Superior temporal gyrus (tissue), 1 donor: ENCODE results near the gene CCDC71L.
A peak's percentile ranks its signal among the peaks of the same experiment; 100 is the strongest.
"Not testable (repeated sequence)": the region's sequence is repeated elsewhere in the genome, so short reads cannot be mapped to it uniquely, and the experiment has no call there.

Experiments
- DNase-seq: peaks from one replicate; pipeline ENCODE4 v3.0.0-alpha.2; 2016; ENCODE audit errors: extremely low spot score

CCDC71L gene

DNA sequence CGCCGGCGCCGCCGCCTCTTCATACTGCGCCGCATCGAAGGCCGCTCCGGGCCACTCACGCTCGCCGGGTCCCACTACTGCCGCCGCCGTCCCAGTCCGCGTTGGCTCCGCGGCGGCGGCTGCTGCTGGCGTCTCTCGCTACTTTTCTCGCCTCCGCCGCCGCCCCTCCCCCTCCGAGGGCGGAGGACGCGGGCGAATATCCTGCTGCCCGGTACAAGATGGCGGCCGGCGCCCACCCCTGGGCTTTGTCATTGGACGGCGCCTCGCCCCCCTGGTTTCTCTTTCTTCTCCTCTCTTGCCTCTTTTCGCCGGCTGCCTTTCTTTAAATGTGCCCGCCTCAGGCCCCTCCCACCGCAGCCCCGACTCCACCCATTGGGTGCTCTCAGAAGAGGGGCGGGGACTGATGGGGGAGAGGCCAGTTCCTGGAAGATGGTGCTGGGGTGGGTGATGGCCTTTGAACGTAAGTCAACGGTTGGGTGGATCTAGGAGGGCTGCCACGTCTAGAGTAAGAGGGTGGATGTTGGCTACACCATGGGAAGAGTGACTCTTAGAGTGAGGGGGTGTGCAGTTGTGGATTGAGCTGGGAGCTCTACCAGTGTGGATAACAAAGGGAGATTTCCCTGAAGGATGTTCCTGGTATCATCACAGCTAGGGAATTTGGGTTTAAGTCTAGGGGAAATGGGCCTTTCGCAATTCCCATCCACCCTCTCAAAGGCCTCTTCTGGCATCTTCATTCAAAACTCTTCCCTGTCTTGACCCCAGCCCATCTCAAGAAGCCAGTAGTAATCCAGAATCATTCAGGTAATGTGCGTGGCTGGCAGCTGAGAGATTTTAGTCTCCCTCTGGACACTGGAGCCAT, at the start of gene CCDC71L:
Gene CCDC71L, minus strand, starts transcription at position 297 of the 859 bp plus-strand sequence. Its CDS starts 262 bp downstream, at position 35.
- DNase-seq: peak; percentile 84

DNA sequence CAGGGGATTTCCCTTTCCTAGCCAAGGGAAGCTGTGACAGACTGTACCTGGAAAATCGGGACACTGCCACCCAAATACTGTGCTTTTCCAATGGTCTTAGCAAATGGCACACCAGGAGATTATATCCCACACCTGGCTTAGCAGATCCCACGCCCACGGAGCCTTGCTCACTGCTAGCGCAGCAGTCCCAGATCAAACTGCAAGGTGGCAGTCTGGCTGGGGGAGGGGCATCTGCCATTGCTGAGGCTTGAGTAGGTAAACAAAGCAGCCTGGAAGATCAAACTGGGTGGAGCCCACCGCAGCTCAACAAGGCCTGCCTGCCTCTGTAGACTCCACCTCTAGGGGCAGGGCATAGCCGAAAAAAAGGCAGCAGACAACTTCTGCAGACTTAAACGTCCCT, 48.6 kb upstream of the CCDC71L start:
- not testable (repeated sequence) for DNase-seq

- no peak for DNase-seq
Observed at GRCh38 chr7:106704000-106704840, 43.3 kb upstream of the CCDC71L start.

DNA sequence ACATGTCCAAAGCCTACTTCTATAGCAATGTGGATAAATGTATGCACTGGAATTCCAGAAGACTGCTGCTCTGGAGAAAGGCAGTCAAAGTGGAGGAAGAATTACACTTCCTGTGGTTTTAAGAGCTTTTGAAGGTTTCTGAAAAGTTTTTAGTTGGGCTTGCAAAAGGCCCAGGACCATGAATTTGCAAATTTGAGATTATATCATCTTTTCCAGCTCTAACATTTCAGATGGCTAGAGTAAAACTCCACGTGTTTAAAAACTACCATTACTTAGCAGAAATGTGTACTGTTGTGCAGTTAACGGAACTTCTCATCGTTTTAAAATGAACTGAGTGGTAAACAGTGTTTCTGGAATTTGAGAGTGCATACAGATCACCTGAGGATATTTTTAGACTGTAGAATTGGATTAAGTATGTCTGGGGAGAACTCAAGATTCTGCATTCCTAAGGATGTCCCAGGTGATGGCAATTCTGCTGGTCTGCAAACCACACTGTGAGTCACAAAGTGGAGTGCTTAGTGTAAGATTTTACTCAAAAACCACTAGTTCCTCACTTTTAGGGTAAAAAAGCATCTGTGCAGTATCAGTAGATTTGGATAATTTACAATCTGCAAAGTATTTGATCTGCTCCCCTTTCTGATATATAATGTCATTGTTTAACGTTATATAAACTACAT, 32.9 kb upstream of the CCDC71L start:
- no peak for DNase-seq

DNA sequence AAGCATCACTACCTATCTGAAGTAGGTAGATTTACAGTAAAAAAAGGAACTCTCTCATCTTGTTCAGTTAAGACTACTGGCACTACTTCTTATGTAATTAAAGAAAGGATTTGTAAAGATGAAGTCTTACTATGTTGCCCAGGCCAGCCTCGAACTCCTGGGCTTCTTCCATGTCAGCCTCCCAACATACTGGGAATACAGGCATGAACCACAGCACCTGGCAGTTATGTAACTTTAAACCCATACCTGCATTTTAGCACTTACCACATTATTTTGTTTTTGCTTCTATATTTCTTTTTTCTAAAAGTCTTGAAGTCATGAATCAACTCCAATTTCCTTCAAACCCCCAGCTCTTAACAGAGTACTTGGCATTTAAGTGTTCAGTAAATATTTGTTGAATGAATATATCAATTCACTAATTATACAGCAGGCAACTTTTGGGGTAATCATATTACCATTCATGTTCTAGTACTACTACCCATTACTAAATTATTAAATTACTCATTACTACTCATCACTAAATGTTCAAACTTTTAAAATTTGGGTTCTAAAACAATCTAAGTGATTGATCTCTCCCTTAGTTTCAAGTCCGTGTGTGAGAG, 31.6 kb upstream of the CCDC71L start:
- DNase-seq: no peak

GRCh38 chr7:106688161-106688560, 27.2 kb upstream of the CCDC71L start:
- DNase-seq: not testable (repeated sequence)

DNA sequence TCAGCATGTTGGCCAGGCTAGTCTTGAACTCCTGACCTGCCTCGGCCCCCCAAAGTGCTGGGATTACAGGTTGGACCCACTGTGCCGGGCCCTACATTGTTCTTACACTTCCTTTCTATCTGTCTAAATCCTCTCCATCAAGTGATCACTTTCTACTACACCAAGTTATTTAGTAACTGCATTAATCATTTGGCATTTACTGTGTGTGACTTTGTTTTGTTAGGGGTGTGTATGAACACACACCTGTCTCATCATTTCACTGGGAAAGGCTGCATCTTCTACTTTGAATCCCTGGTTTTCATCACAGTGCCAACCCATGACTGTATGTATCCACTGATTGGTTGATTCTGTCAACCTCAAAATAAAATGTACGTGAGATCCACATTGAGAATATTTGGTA, 23.0 kb upstream of the CCDC71L start:
- no peak for DNase-seq

DNA sequence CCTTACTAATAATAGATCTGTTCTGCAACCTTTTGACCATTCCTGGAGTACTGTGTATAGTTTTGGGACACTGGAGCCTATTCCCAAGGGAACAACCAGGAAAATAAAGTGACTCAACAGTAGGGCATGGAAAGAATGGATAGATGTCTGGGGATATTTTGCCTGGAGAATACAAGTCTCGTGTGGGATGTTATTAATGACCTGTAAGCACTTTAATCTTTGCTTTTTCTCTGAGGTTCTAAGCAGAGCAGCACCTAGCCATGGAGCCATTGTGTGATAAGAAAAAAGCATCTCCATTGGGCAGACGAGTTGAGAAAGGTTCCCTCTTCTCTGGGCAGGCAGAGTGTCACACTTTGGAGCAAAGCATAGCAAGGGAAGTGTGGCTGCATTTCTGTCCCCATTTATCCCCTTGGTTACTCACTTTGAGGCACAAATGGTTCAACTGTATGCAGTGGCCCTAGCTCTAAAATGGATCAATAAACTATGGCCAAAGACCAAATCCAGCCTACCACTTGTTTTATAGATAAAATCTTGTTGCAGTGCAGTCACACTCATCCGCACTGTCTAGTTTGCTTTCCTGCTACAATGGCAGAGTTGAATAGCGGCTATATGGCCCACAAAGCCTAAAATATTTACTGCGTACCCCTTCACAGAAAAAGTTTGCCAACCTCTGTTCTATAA, 21.0 kb upstream of the CCDC71L start:
- DNase-seq: no peak

DNA sequence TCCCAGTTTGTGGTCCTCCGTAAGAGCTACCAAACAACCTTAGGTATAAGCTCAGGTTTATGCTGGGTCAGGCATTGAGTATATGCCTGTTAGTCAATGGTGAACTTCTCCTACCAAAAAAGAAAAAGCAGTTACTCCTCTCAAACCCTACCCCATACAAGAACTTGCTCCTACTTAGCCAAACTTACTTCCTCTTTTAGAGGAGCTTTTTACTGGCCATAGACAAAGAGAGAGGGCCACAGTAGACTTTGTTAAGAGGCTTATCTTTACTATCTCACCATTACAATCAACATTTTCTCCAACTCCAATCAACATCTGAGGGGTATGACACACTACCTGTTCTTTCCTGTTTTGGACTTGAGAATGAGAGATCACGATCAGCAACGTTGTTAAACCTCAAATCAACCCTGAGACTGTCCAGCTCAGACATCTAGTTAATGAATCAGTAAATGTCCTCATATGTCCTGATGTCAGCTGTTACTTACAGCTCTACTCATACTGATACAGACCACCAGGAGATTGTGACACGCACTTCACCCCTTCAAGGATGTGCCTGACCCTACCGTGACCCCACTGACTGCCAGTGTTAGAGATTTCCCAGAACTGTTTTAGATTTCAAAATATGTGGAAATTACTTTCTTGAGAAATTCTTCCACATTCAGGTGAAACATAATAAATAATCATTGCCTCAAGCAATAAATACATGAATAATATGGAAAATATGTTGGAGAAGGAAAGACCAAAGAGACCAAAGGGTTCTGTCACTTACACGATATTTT, 18.4 kb upstream of the CCDC71L start:
- no peak for DNase-seq

DNA sequence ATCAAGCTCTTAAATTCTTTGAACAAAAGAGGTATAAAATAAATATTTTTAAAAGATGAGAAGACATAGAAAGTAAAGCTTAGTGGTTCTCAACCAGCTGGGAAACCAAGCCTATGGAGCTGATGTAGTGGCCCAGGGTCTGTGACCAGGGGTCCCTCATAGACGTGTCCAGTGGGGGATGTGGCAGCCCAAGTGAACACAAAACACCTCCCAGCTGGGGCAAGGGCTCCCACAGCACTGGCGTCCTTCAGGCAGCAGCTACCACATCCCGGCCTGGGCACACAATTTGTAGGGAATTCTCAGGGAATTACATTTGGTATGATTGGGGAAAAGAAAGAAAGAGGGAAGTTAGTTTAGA, 17.8 kb upstream of the CCDC71L start:
- DNase-seq: no peak

DNA sequence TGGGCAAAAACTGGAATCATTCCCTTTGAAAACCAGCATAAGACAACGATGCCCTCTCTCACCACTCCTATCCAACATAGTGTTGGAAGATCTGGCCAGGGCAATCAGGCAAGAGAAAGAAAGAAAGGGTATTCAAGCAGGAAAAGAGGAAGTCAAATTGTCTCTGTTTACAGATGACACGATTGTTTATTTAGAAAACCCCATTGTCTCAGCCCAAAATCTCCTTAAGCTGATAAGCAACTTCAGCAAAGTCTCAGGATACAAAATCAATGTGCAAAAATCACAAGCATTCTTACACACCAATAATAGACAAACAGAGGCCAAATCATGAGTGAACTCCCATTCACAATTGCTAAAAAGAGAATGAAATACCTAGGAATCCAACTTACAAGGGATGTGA, 15.5 kb upstream of the CCDC71L start:
- not testable (repeated sequence) for DNase-seq

- not testable (repeated sequence) for DNase-seq
Observed at GRCh38 chr7:106673688-106674087, 12.7 kb upstream of the CCDC71L start.

GRCh38 chr7:106671930-106672329, 11.0 kb upstream of the CCDC71L start:
- DNase-seq: not testable (repeated sequence)

GRCh38 chr7:106671160-106671559, 10.2 kb upstream of the CCDC71L start:
- no peak for DNase-seq

- no peak for DNase-seq
Observed at GRCh38 chr7:106668861-106669524, 8.0 kb upstream of the CCDC71L start.

DNA sequence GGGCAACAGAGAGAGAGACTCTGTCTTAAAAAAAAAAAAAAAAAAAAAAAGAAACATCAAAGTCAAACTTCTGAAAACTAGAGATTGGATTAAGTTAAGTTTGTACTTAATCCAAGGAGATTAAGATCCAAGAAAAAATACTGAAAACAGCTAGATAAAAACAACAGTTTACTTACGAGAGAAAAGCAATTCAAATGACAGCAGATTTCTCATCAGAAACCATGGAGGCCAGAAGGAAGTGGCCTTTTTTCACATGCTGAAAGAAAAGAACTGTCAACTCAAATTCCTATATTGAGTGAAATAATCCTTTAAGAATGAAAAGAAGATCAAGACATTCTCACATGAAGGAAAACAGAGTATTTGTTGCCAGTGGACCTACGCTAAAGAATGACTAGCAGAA, 5.4 kb upstream of the CCDC71L start:
- DNase-seq: no peak

GRCh38 chr7:106664343-106664742, 3.4 kb upstream of the CCDC71L start:
- no peak for DNase-seq

GRCh38 chr7:106659963-106660861, 746 bp downstream of the CCDC71L start:
- DNase-seq: peak; percentile 31
